Esophagus squamous epithelium (tissue), 5 donors: ENCODE data around the gene EGFL7. TPM values are rescaled to one million over a fixed set of nuclear protein-coding genes. Genes with fewer than 3 reads are reported as not detected.

Source experiments
- DNase-seq: peaks from one replicate; lab custom pipeline; 2025; lab: John Stamatoyannopoulos, UW
- H3K27ac ChIP-seq, 4 donors: fragments of 200-600 bp; sonication (generic); one replicate each; pipeline ENCODE4 v1.5.1; 2016 to 2019; ENCODE audit warnings: mild to moderate bottlenecking in 1 of 4
- H3K27me3 ChIP-seq, 4 donors: fragments of 200-600 bp; sonication (generic); 1 replicate in 3 of 4; 2 replicates in 1 of 4; pipeline versions ENCODE4 v1.5.1 to v1.6.0; 2017 to 2021; ENCODE audit warnings: antibody characterized with exemption in 1 of 4
- H3K36me3 ChIP-seq, 3 donors: fragments of 200-600 bp; sonication (generic); one replicate each; pipeline ENCODE4 v1.5.1; 2016 to 2019
- H3K4me1 ChIP-seq, 3 donors: fragments of 200-600 bp; sonication (generic); one replicate each; pipeline ENCODE4 v1.5.1; 2017 to 2019
- H3K4me3 ChIP-seq, 4 donors: fragments of 200-600 bp; sonication (generic); 1 replicate in 3 of 4; 2 replicates in 1 of 4; pipeline ENCODE4 v1.5.1; 2016 to 2019; ENCODE audit warnings: mild to moderate bottlenecking in 2 of 4, moderate library complexity in 1 of 4
- H3K9me3 ChIP-seq, 3 donors: fragments of 200-600 bp; sonication (generic); one replicate each; pipeline ENCODE4 v1.5.1; 2016 to 2019
- CTCF ChIP-seq, 6 experiments: fragments of 450-650 bp in 4 of 6; fragments of 200-600 bp in 2 of 6; sonication (generic) in 2 of 6; IDR thresholded peaks; one replicate each; pipeline ENCODE4 v1.5.1; 2016 to 2019; ENCODE audit warnings: antibody characterized with exemption in 6 of 6, mild to moderate bottlenecking in 4 of 6, moderate library complexity in 4 of 6
- POLR2A ChIP-seq, 4 donors: fragments of 450-650 bp; IDR thresholded peaks; one replicate each; pipeline ENCODE4 v1.6.1; 2017; ENCODE audit warnings: antibody characterized with exemption in 4 of 4, mild to moderate bottlenecking in 4 of 4, moderate library complexity in 3 of 4
- WGBS, 2 donors: methylation state at CpG; one replicate each; pipeline ENCODE4 v1.1.5; 2018; 5-methylcytosine and 5-hydroxymethylcytosine counted together
- intact Hi-C: fragments of 100-400 bp; cut with DNase I; formaldehyde crosslinking; loops from one replicate; pipeline ENCODE4 v1.15.0; 2022
- total RNA-seq, 4 donors: library from RNA; depleted of rRNA; stranded (reverse); fragments of >200 nt; gene quantifications; one replicate each; pipeline ENCODE4 v1.1.0, GENCODE V29; 2016
- donor health status: DM: yes; HTN: yes; CAD: no.

Gene EGFL7
- total RNA-seq, 4 donors from 2014 or later: 5.2 to 41.2 (median 21.2) TPM

GRCh38 chr9:136642439-136642921, 20.2 kb upstream of the EGFL7 start:
- Histone ChIP-seq H3K36me3 (no peaks in the 10 kb centered on the region), H3K27ac (peak overlapping the region in 2 of 4 donors; percentile 5 to 21), H3K27me3 (peaks cover 0 to 60% (median 0%) of the 10 kb centered on the region in 4 donors), H3K4me3 (no peak overlapping the region), H3K4me1 (peaks cover 14 to 39% (median 18%) of the 10 kb centered on the region in 3 donors), H3K9me3 (no peaks in the 10 kb centered on the region)
- TF ChIP-seq CTCF (IDR thresholded peaks at IDR 0.05): no peak
- TF ChIP-seq POLR2A (IDR thresholded peaks at IDR 0.05): no peak
- no peak for DNase-seq
- 40 to 56% methylated on average over 7 of the region's 7 CpGs for WGBS, 2 donors
- intact Hi-C loops: no loop called here

GRCh38 chr9:136643596-136644342, 18.9 kb upstream of the EGFL7 start:
- H3K27ac ChIP-seq: peak overlapping the region in 3 of 4 donors; percentile 22 to 85 (median 83)
- 62 to 66% methylated on average over 20 to 23 of the region's 31 CpGs for WGBS, 2 donors
- H3K27me3 ChIP-seq: peaks cover 0 to 66% (median 0%) of the 10 kb centered on the region in 4 donors
- TF ChIP-seq CTCF (IDR thresholded peaks at IDR 0.05): no peak
- no peak for TF ChIP-seq POLR2A (IDR thresholded peaks at IDR 0.05)
- intact Hi-C loops: no loop called here
- no peaks in the 10 kb centered on the region for H3K9me3 ChIP-seq
- H3K36me3 ChIP-seq: no peaks in the 10 kb centered on the region
- peaks cover 14 to 47% (median 18%) of the 10 kb centered on the region in 3 donors for H3K4me1 ChIP-seq
- DNase-seq: no peak
- peak overlapping the region in 3 of 4 donors; percentile 23 to 61 (median 34) for H3K4me3 ChIP-seq

- 13% methylated on average over 3 of the region's 15 CpGs; no CpG with 5 or more reads in 1 of the 2 donors for WGBS, 2 donors
- DNase-seq: peak; percentile 40
- TF ChIP-seq CTCF (IDR thresholded peaks at IDR 0.05) (no peak), POLR2A (IDR thresholded peaks at IDR 0.05) (no peak)
- intact Hi-C loops: no loop called here
- Histone ChIP-seq H3K4me1 (peaks cover 14 to 47% (median 18%) of the 10 kb centered on the region in 3 donors), H3K9me3 (no peaks in the 10 kb centered on the region), H3K27ac (peak overlapping the region in 3 of 4 donors; percentile 22 to 85 (median 83)), H3K36me3 (no peaks in the 10 kb centered on the region), H3K4me3 (peak overlapping the region in 3 of 4 donors; percentile 23 to 61 (median 34)), H3K27me3 (peaks cover 0 to 66% (median 0%) of the 10 kb centered on the region in 4 donors)
Observed at GRCh38 chr9:136644343-136644592, 18.4 kb upstream of the EGFL7 start.

GRCh38 chr9:136644593-136645351, 17.9 kb upstream of the EGFL7 start:
- peak overlapping the region; percentile 34 to 85 (median 74) for H3K27ac ChIP-seq
- 0% methylated on average over 5 of the region's 30 CpGs; no CpG with 5 or more reads in 1 of the 2 donors for WGBS, 2 donors
- intact Hi-C loops: no loop called here
- DNase-seq: no peak
- H3K27me3 ChIP-seq: peaks cover 0 to 66% (median 0%) of the 10 kb centered on the region in 4 donors
- no peaks in the 10 kb centered on the region for H3K9me3 ChIP-seq
- peak overlapping the region in 3 of 4 donors; percentile 23 to 61 (median 34) for H3K4me3 ChIP-seq
- H3K36me3 ChIP-seq: no peaks in the 10 kb centered on the region
- TF ChIP-seq POLR2A (IDR thresholded peaks at IDR 0.05) (peak in 2 of 4 donors; percentile 55 to 60), CTCF (IDR thresholded peaks at IDR 0.05) (peak; percentile 72 to 95 (median 86))
- H3K4me1 ChIP-seq: peaks cover 14 to 50% (median 18%) of the 10 kb centered on the region in 3 donors
